Measurements from ENCODE around the gene ISM2.

DNA sequence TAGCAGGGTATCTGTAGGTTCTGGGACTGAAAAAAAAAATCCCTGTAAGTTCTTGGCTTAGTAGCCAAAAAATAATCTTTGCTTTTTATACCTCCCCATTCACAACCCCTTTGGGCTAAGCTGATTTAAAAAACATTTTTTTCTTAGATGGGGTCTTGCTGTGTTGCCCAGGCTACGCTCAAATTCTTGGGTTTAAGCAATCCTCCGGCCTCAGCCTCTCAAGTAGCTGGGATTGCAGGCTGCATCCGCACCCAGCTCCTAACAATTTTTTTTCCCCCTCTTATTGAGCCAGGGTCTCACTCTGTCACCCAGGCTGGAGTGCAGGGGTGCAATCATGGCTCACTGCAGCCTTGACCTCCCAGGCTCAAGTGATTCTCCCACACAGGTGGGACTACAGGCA, 9.1 kb upstream of the ISM2 start:
- TF ChIP-seq GABPA (IDR thresholded peaks at IDR 0.05; ENCODE audit: low read depth) (no peak), CTCF (IDR thresholded peaks at IDR 0.05; ENCODE audit: insufficient read depth, low read length) (no peak), POLR2AphosphoS5 (IDR thresholded peaks at IDR 0.05; ENCODE audit: low read depth) (no peak), REST (IDR thresholded peaks at IDR 0.05; ENCODE audit: insufficient replicate concordance, low read depth) (no peak), SPI1 (IDR thresholded peaks at IDR 0.05; ENCODE audit: borderline replicate concordance, low read depth) (no peak)

Measured in HL-60 (cell line).